Measurements from ENCODE around the gene AFF3. TPM values are rescaled to one million over a fixed set of nuclear protein-coding genes. Genes with fewer than 3 reads are reported as not detected.
"Not testable (repeated sequence)": the region's sequence is repeated elsewhere in the genome, so short reads cannot be mapped to it uniquely, and the experiment has no call there.

The AFF3 gene
- total RNA-seq, 2 donors from 2014 or later: 9.9 to 20.1 TPM

DNA sequence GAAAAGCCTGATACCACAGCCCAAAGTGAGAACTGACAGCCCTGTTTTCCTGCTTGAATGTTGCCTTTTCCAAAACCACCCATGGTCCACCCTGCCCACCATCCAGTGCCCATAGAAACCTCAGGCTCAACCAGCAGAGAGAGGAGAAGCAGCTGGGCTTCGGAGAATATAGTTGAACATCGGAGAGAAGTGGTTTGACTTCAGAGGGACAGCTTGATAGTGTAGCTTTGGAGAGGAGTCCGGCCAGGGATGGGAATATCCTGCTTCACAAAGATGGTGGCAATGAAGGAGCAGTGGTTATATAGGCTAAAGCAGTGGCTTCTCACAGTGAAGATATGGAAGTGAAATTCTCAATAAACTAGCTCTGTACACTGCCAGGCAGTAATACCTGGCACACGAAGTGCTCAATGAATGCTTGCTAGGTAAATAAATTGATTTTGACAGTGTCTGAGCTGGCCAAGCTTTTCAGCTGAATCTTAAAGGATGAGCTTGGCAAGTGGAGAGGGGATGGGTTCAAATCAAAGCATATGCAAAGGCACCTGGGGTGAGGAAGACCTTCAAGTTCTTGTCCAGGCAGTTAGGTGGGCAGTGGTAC lies 21.2 kb downstream of the AFF3 start:
- Histone ChIP-seq H3K4me3 (no peak overlapping the region), H3K4me1 (ENCODE audit: control insufficient read depth in 1 of 2, low read depth in 2 of 2) (peaks cover 0 to 4% of the 10 kb centered on the region in 2 donors), H3K9me3 (no peaks in the 10 kb centered on the region), H3K27ac (no peak overlapping the region), H3K36me3 (no peaks in the 10 kb centered on the region), H3K27me3 (replicated peaks; ENCODE audit: insufficient read depth) (no peaks in the 10 kb centered on the region)
- ATAC-seq (ENCODE audit: insufficient number of reproducible peaks, low FRiP score, low read depth) (no peak), DNase-seq (ENCODE audit: low spot score) (no peak)
- TF ChIP-seq, protein P1, sequence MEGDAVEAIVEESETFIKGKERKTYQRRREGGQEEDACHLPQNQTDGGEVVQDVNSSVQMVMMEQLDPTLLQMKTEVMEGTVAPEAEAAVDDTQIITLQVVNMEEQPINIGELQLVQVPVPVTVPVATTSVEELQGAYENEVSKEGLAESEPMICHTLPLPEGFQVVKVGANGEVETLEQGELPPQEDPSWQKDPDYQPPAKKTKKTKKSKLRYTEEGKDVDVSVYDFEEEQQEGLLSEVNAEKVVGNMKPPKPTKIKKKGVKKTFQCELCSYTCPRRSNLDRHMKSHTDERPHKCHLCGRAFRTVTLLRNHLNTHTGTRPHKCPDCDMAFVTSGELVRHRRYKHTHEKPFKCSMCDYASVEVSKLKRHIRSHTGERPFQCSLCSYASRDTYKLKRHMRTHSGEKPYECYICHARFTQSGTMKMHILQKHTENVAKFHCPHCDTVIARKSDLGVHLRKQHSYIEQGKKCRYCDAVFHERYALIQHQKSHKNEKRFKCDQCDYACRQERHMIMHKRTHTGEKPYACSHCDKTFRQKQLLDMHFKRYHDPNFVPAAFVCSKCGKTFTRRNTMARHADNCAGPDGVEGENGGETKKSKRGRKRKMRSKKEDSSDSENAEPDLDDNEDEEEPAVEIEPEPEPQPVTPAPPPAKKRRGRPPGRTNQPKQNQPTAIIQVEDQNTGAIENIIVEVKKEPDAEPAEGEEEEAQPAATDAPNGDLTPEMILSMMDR (IDR thresholded peaks at IDR 0.05): no peak

DNA sequence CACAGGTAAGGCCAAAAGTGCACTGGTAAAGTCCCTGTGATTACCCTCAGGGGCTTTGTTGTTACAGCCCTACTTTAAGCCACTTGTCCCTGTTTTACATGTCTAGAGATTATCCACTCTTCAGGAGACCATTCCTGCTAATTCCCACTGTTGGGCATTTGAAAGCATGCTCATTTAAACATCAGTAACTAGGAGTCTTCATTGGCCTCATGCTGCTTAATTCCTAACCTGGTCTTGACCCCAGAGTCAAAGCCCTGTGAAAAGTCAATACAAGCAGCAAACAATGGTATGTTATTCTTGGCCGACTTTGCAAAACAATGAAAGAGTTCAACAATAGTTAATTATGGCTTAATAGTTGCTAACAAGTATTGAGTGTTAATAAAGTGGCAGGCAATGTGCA lies 23.2 kb downstream of the AFF3 start:
- Histone ChIP-seq H3K9me3 (no peaks in the 10 kb centered on the region), H3K4me1 (ENCODE audit: control insufficient read depth in 1 of 2, low read depth in 2 of 2) (peaks cover 0 to 4% of the 10 kb centered on the region in 2 donors), H3K27ac (no peak overlapping the region), H3K27me3 (replicated peaks; ENCODE audit: insufficient read depth) (no peaks in the 10 kb centered on the region), H3K36me3 (no peaks in the 10 kb centered on the region), H3K4me3 (no peak overlapping the region)
- DNase-seq (ENCODE audit: low spot score) (no peak), ATAC-seq (ENCODE audit: insufficient number of reproducible peaks, low FRiP score, low read depth) (no peak)
- TF ChIP-seq, protein P1 (IDR thresholded peaks at IDR 0.05): no peak

DNA sequence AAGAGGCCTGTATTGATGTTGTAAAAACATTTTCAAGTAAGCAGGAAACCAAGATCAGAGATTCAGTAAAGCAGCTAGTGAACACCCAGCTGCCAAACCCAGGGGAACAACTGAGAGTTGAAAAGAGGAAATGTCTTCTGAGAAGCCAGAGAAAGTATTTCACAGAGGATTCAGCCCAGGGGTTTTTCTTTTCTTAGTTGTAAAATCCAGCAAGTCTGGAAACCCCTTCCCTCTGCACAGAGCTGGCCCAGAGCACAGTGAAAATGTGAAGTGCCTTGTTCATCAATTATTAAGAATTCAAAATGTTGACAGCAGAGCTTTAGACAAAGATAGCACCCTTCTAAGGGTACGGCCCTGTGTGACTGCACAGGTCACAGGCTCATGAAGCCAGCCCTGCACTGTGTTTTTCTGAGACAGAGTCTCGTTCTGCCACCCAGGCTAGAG lies 28.4 kb downstream of the AFF3 start:
- no peak for DNase-seq (ENCODE audit: low spot score)
- no peaks in the 10 kb centered on the region for H3K36me3 ChIP-seq
- H3K27ac ChIP-seq: no peak overlapping the region
- H3K4me1 ChIP-seq (ENCODE audit: control insufficient read depth in 1 of 2, low read depth in 2 of 2): peaks cover 0 to 4% of the 10 kb centered on the region in 2 donors
- H3K4me3 ChIP-seq: no peak overlapping the region
- ATAC-seq (ENCODE audit: insufficient number of reproducible peaks, low FRiP score, low read depth): no peak
- H3K27me3 ChIP-seq (replicated peaks; ENCODE audit: insufficient read depth): no peaks in the 10 kb centered on the region
- TF ChIP-seq, protein P1 (IDR thresholded peaks at IDR 0.05): no peak
- no peaks in the 10 kb centered on the region for H3K9me3 ChIP-seq

DNA sequence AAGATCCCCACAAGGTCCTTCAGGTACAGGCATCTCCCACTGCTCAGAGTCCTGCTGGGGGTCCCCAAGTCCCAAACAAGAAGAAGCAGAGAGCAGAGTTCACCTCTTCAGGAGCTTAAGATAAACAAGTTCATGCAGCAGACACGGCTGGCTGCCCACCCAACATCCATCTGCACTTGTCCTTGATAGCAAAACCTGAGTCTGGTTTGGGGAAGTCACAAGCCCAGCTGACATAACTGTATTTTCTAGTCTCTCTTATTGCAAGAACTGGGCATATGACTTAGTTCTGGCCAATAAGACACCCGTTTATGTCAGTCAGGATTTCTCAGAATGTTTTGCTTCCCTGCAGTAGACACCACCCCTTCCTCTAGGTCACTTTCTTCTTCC lies 31.8 kb downstream of the AFF3 start:
- peaks cover 3 to 13% of the 10 kb centered on the region in 2 donors for H3K4me1 ChIP-seq (ENCODE audit: control insufficient read depth in 1 of 2, low read depth in 2 of 2)
- H3K4me3 ChIP-seq: no peak overlapping the region
- TF ChIP-seq, protein P1 (IDR thresholded peaks at IDR 0.05): no peak
- H3K36me3 ChIP-seq: no peaks in the 10 kb centered on the region
- no peak overlapping the region for H3K27ac ChIP-seq
- ATAC-seq (ENCODE audit: insufficient number of reproducible peaks, low FRiP score, low read depth) (no peak), DNase-seq (ENCODE audit: low spot score) (no peak)
- no peaks in the 10 kb centered on the region for H3K9me3 ChIP-seq
- H3K27me3 ChIP-seq (replicated peaks; ENCODE audit: insufficient read depth): no peaks in the 10 kb centered on the region

DNA sequence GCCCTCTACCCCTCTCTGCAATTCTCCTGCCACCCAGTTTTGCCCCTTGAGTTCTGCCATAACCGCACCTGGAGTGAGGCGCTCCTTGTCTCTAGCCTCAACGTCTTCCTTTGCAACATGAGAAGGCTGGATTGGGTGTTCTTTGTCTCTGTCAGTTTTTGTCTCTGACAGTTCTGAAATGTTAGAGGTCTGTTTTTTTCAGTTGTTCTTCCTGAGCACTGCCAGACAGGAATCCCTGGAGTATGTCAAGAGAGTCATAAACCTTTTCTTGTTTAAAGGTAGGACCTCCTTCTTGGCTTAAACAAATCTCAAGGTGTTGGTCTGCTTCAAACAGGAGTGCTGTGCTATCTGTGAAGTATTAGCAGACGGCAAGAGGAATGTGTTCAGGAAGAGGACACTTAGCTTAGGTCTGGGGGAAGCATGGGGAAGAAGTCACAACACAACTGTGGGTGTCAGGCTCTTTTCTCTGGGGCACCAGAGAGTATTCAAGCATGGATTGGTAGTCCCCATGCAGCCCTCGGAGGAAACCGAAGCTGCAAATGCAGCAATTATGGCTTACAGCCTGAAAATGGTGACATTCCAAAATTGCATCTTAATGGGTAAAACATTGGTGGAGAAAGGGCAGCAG lies 32.3 kb downstream of the AFF3 start:
- DNase-seq (ENCODE audit: low spot score) (no peak), ATAC-seq (ENCODE audit: insufficient number of reproducible peaks, low FRiP score, low read depth) (no peak)
- Histone ChIP-seq H3K27ac (no peak overlapping the region), H3K9me3 (no peaks in the 10 kb centered on the region), H3K27me3 (replicated peaks; ENCODE audit: insufficient read depth) (no peaks in the 10 kb centered on the region), H3K4me1 (ENCODE audit: control insufficient read depth in 1 of 2, low read depth in 2 of 2) (peaks cover 3 to 16% of the 10 kb centered on the region in 2 donors), H3K36me3 (no peaks in the 10 kb centered on the region), H3K4me3 (no peak overlapping the region)
- TF ChIP-seq, protein P1 (IDR thresholded peaks at IDR 0.05): no peak

DNA sequence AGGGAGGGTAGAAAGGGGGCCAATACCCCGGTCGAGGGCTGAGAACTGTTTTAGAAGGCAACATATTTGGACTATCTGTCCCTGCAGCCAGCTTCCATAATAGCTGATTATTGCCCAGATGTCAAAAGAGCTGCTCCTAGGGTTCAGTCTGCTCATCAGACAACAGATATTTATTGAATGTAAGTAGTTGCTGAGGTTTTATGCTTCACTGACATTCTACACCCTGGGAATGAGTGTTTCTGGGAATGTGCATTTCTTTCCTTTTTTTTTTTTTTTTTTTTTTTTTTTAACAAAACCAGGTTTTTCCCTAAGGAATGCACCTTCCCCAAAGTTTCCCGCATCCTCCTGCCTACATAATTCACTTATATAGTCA lies 33.8 kb downstream of the AFF3 start:
- not testable (repeated sequence) for H3K36me3 ChIP-seq; H3K4me3 ChIP-seq; H3K9me3 ChIP-seq; H3K27ac ChIP-seq; ATAC-seq (ENCODE audit: insufficient number of reproducible peaks, low FRiP score, low read depth); H3K27me3 ChIP-seq (replicated peaks; ENCODE audit: insufficient read depth); DNase-seq (ENCODE audit: low spot score)
- H3K4me1 ChIP-seq (ENCODE audit: control insufficient read depth in 1 of 2, low read depth in 2 of 2): peaks cover 3 to 16% of the 10 kb centered on the region in 2 donors
